RWPE2 (cell line): Measurements from ENCODE around the gene ARID3B.

ENCODE experiments used
- ATAC-seq: fragments of 200-7000 bp; cut with Tn5 transposase; 3 replicates; pipeline ENCODE4 v1.9.1; 2021; ENCODE audit warnings: low read depth
- DNase-seq: peaks from one replicate; pipeline ENCODE4 v3.0.0-alpha.2; 2020; ENCODE audit warnings: low spot score
- H3K27ac ChIP-seq: fragments of 450-650 bp; 2 replicates; pipeline ENCODE4 v1.5.1; 2017; ENCODE audit warnings: mild to moderate bottlenecking; ENCODE audit not compliant: poor library complexity, severe bottlenecking
- H3K27me3 ChIP-seq: fragments of 250-450 bp; sonication (Bioruptor Pico); 2 replicates; pipeline ENCODE4 v1.5.1; 2021; ENCODE audit warnings: mild to moderate bottlenecking, moderate library complexity; ENCODE audit not compliant: insufficient read depth, poor library complexity, severe bottlenecking
- H3K36me3 ChIP-seq: fragments of 250-450 bp; sonication (Bioruptor Pico); 2 replicates; pipeline ENCODE4 v1.5.1; 2020; ENCODE audit warnings: low read depth, mild to moderate bottlenecking, moderate library complexity
- H3K4me1 ChIP-seq: fragments of 250-450 bp; sonication (Bioruptor Pico); 2 replicates; pipeline ENCODE4 v1.5.1; 2021; ENCODE audit warnings: mild to moderate bottlenecking, moderate library complexity; ENCODE audit not compliant: insufficient read depth, poor library complexity, severe bottlenecking
- H3K4me3 ChIP-seq: fragments of 250-450 bp; sonication (Bioruptor Pico); 2 replicates; pipeline ENCODE4 v1.5.1; 2021; ENCODE audit warnings: mild to moderate bottlenecking, moderate library complexity; ENCODE audit not compliant: severe bottlenecking
- H3K9me3 ChIP-seq: fragments of 250-450 bp; sonication (Bioruptor Pico); 2 replicates; pipeline ENCODE4 v1.5.1; 2021; ENCODE audit warnings: mild to moderate bottlenecking, moderate library complexity; ENCODE audit not compliant: severe bottlenecking
- CTCF ChIP-seq: fragments of 450-650 bp; IDR thresholded peaks from one replicate; pipeline ENCODE4 v1.5.1; 2017; ENCODE audit warnings: mild to moderate bottlenecking, moderate library complexity; ENCODE audit not compliant: poor library complexity, severe bottlenecking

Gene ARID3B

GRCh38 chr15:74520407-74520806 is 20.6 kb upstream of the ARID3B start:
- no peak for DNase-seq
- Histone ChIP-seq H3K27me3 (no peaks in the 10 kb centered on the region), H3K9me3 (no peaks in the 10 kb centered on the region), H3K4me3 (no peak overlapping the region), H3K4me1 (peaks cover 30% of the 10 kb centered on the region), H3K27ac (no peak overlapping the region), H3K36me3 (no peaks in the 10 kb centered on the region)
- no peak for TF ChIP-seq CTCF
- no peak for ATAC-seq

GRCh38 chr15:74523982-74524381 is 17.0 kb upstream of the ARID3B start:
- peak overlapping the region; percentile 24 for H3K27ac ChIP-seq
- no peak for TF ChIP-seq CTCF
- H3K4me1 ChIP-seq = peaks cover 34% of the 10 kb centered on the region
- no peaks in the 10 kb centered on the region for H3K9me3 ChIP-seq
- ATAC-seq (peak; percentile 82), DNase-seq (no peak)
- H3K36me3 ChIP-seq = no peaks in the 10 kb centered on the region
- no peak overlapping the region for H3K4me3 ChIP-seq
- no peaks in the 10 kb centered on the region for H3K27me3 ChIP-seq

- Histone ChIP-seq H3K36me3 (no peaks in the 10 kb centered on the region), H3K4me3 (no peak overlapping the region), H3K4me1 (peaks cover 41% of the 10 kb centered on the region), H3K27me3 (no peaks in the 10 kb centered on the region), H3K9me3 (no peaks in the 10 kb centered on the region), H3K27ac (peak overlapping the region; percentile 65)
- no peak for TF ChIP-seq CTCF
- no peak for DNase-seq
- no peak for ATAC-seq
Observed at GRCh38 chr15:74525309-74525708, 15.7 kb upstream of the ARID3B start.

GRCh38 chr15:74525945-74526344 is 15.1 kb upstream of the ARID3B start:
- H3K4me3 ChIP-seq = no peak overlapping the region
- no peaks in the 10 kb centered on the region for H3K27me3 ChIP-seq
- DNase-seq (no peak), ATAC-seq (peak; percentile 82)
- H3K9me3 ChIP-seq = no peaks in the 10 kb centered on the region
- H3K27ac ChIP-seq = peak overlapping the region; percentile 65
- H3K36me3 ChIP-seq = no peaks in the 10 kb centered on the region
- peaks cover 48% of the 10 kb centered on the region for H3K4me1 ChIP-seq
- no peak for TF ChIP-seq CTCF

- Histone ChIP-seq H3K9me3 (no peaks in the 10 kb centered on the region), H3K36me3 (no peaks in the 10 kb centered on the region), H3K4me3 (no peak overlapping the region), H3K4me1 (peaks cover 54% of the 10 kb centered on the region), H3K27ac (peak overlapping the region; percentile 90), H3K27me3 (no peaks in the 10 kb centered on the region)
- DNase-seq = no peak
- TF ChIP-seq CTCF = no peak
- no peak for ATAC-seq
Observed at GRCh38 chr15:74528876-74529275, 12.1 kb upstream of the ARID3B start.
